DOHH2 (cell line): ENCODE data around the gene GSAP.

ENCODE experiments used
- H3F3A ChIP-seq: fragments of 200-600 bp; sonication (generic), shearing (Covaris generic); 2 replicates; pipeline ENCODE4 v1.6.0; 2016; ENCODE audit warnings: antibody characterized with exemption, mild to moderate bottlenecking; ENCODE audit not compliant: control insufficient read depth, insufficient read depth
- H3K27ac ChIP-seq: fragments of 200-600 bp; sonication (generic); 2 replicates; pipeline ENCODE4 v1.5.1; 2014; ENCODE audit warnings: low read depth, mild to moderate bottlenecking, low read length, moderate library complexity
- H3K27me3 ChIP-seq: fragments of 200-600 bp; sonication (generic); 2 replicates; pipeline ENCODE4 v1.6.1; 2014; ENCODE audit warnings: mild to moderate bottlenecking, low read length, mixed read lengths; ENCODE audit not compliant: control insufficient read depth
- H3K36me3 ChIP-seq: fragments of 200-600 bp; sonication (generic); 2 replicates; pipeline ENCODE4 v1.6.1; 2014; ENCODE audit warnings: mild to moderate bottlenecking, low read length, moderate library complexity, mixed read lengths; ENCODE audit not compliant: control insufficient read depth
- H3K4me1 ChIP-seq: fragments of 200-600 bp; sonication (generic); 2 replicates; pipeline ENCODE4 v1.6.1; 2014; ENCODE audit warnings: mild to moderate bottlenecking, low read length, mixed read lengths; ENCODE audit not compliant: control insufficient read depth
- H3K4me2 ChIP-seq: fragments of 200-600 bp; sonication (generic); 2 replicates; pipeline ENCODE4 v1.6.0; 2014; ENCODE audit warnings: mild to moderate bottlenecking, low read length, moderate library complexity
- H3K4me3 ChIP-seq: fragments of 200-600 bp; sonication (generic); 2 replicates; pipeline ENCODE4 v1.5.1; 2014; ENCODE audit warnings: mild to moderate bottlenecking, low read length, mixed read lengths
- H3K79me2 ChIP-seq: fragments of 200-600 bp; sonication (generic); 2 replicates; pipeline ENCODE4 v1.6.1; 2014; ENCODE audit warnings: mild to moderate bottlenecking, low read length, mixed read lengths; ENCODE audit not compliant: control insufficient read depth
- H3K9me2 ChIP-seq: fragments of 200-600 bp; sonication (generic); replicated peaks from 2 replicates; pipeline ENCODE4 v1.6.1; 2014; ENCODE audit warnings: mild to moderate bottlenecking, low read length, mixed read lengths; ENCODE audit not compliant: control insufficient read depth
- H3K9me3 ChIP-seq: fragments of 200-600 bp; sonication (generic); 2 replicates; pipeline ENCODE4 v1.6.1; 2014; ENCODE audit warnings: antibody characterized with exemption, low read length, mixed read lengths; ENCODE audit not compliant: control insufficient read depth, insufficient read depth
- H4K20me1 ChIP-seq: fragments of 200-600 bp; sonication (generic); 2 replicates; pipeline ENCODE4 v1.6.0; 2014; ENCODE audit warnings: low read depth, mild to moderate bottlenecking, antibody characterized with exemption, low read length, moderate library complexity; ENCODE audit not compliant: control insufficient read depth, insufficient read depth
- EZH2phosphoT487 ChIP-seq: fragments of 200-600 bp; sonication (generic); IDR thresholded peaks from 2 replicates; pipeline ENCODE4 v1.6.1; 2017; ENCODE audit warnings: borderline replicate concordance, mild to moderate bottlenecking, antibody characterized with exemption, low read length, moderate library complexity, mixed read lengths
- TF ChIP-seq, protein P1 (sequence below): fragments of 200-600 bp; sonication (generic); IDR thresholded peaks from one replicate; pipeline ENCODE4 v1.5.1; 2014; ENCODE audit warnings: antibody characterized with exemption, mild to moderate bottlenecking, low read depth, low read length; ENCODE audit not compliant: poor library complexity, severe bottlenecking

Gene GSAP

GRCh38 chr7:77288676-77289320 lies 127.4 kb downstream of the GSAP start:
- Histone ChIP-seq H3K36me3 (no peaks in the 10 kb centered on the region), H3K9me3 (no peaks in the 10 kb centered on the region), H4K20me1 (no peaks in the 10 kb centered on the region), H3K9me2 (no peaks in the 10 kb centered on the region), H3K4me3 (no peak overlapping the region), H3K4me2 (no peak overlapping the region), H3F3A (no peaks in the 10 kb centered on the region), H3K27ac (no peak overlapping the region), H3K27me3 (no peaks in the 10 kb centered on the region), H3K79me2 (no peaks in the 10 kb centered on the region), H3K4me1 (no peaks in the 10 kb centered on the region)
- no peak for TF ChIP-seq EZH2phosphoT487
- TF ChIP-seq, protein P1, sequence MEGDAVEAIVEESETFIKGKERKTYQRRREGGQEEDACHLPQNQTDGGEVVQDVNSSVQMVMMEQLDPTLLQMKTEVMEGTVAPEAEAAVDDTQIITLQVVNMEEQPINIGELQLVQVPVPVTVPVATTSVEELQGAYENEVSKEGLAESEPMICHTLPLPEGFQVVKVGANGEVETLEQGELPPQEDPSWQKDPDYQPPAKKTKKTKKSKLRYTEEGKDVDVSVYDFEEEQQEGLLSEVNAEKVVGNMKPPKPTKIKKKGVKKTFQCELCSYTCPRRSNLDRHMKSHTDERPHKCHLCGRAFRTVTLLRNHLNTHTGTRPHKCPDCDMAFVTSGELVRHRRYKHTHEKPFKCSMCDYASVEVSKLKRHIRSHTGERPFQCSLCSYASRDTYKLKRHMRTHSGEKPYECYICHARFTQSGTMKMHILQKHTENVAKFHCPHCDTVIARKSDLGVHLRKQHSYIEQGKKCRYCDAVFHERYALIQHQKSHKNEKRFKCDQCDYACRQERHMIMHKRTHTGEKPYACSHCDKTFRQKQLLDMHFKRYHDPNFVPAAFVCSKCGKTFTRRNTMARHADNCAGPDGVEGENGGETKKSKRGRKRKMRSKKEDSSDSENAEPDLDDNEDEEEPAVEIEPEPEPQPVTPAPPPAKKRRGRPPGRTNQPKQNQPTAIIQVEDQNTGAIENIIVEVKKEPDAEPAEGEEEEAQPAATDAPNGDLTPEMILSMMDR: no peak

DNA sequence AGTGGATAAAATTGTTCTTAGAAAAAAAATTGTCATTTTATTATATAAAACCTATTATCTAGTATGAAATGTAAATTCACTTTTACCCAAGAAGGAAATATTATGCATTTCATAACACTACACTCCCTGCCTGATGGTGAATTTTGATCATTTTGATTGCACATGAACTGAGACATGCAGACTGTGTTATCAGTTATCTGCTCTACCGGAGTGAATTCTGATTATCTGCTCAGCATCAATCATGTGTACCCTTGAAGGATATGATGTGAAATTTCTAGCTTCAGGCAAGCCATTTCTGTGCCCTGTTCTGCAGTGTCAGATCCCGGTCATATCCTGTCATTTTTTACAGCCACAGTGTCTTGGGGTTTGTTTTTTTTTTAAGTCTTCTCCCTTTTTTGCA lies 131.5 kb downstream of the GSAP start:
- Histone ChIP-seq H3K27me3 (0 out of 2 replicates have a peak, but pooled peaks cover 3% of the 10 kb centered on the region), H3F3A (no peaks in the 10 kb centered on the region), H3K4me3 (no peak overlapping the region), H3K36me3 (no peaks in the 10 kb centered on the region), H3K9me2 (no peaks in the 10 kb centered on the region), H3K4me1 (no peaks in the 10 kb centered on the region), H3K9me3 (no peaks in the 10 kb centered on the region), H4K20me1 (no peaks in the 10 kb centered on the region), H3K79me2 (no peaks in the 10 kb centered on the region), H3K27ac (no peak overlapping the region), H3K4me2 (no peak overlapping the region)
- TF ChIP-seq, protein P1: no peak
- TF ChIP-seq EZH2phosphoT487: no peak

GRCh38 chr7:77284005-77284404 lies 132.1 kb downstream of the GSAP start:
- Histone ChIP-seq H3K4me2 (no peak overlapping the region), H3F3A (no peaks in the 10 kb centered on the region), H3K9me2 (no peaks in the 10 kb centered on the region), H3K36me3 (no peaks in the 10 kb centered on the region), H3K4me1 (no peaks in the 10 kb centered on the region), H4K20me1 (no peaks in the 10 kb centered on the region), H3K27me3 (0 out of 2 replicates have a peak, but pooled peaks cover 3% of the 10 kb centered on the region), H3K9me3 (no peaks in the 10 kb centered on the region), H3K4me3 (no peak overlapping the region), H3K27ac (no peak overlapping the region), H3K79me2 (no peaks in the 10 kb centered on the region)
- TF ChIP-seq, protein P1: no peak
- TF ChIP-seq EZH2phosphoT487: no peak
